ENCODE measurements around the gene PCDHB16. TPM values are rescaled to one million over a fixed set of nuclear protein-coding genes. Genes with fewer than 3 reads are reported as not detected.

Gene PCDHB16
- total and polyA plus RNA-seq, 2 of the 13 experiments (the other 11 are each of a cell fraction or from before 2014, with no cell fraction given), result 0.60 to 0.66 TPM

DNA sequence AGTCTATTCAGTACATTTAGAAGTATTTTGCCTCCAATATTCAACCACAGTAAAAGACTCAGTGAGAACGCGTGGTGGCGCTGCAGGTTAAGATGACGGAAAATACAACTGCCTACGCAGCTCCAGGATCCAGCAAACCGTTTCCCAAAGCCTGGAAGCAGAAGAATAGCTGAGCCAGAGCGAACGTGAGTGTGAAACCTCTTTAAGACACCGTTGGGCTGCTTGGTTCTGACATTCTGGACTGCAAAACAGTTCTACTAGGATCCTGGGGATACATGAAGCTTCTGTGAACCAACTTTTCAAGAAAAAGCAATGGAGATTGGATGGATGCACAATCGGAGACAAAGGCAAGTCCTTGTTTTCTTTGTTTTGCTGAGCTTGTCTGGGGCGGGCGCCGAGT, at the start of gene PCDHB16 (continued):
- TF ChIP-seq RNF219 (CRISPR knock-in tag; IDR thresholded peaks at IDR 0.05), result no peak
- TF ChIP-seq, protein P1, sequence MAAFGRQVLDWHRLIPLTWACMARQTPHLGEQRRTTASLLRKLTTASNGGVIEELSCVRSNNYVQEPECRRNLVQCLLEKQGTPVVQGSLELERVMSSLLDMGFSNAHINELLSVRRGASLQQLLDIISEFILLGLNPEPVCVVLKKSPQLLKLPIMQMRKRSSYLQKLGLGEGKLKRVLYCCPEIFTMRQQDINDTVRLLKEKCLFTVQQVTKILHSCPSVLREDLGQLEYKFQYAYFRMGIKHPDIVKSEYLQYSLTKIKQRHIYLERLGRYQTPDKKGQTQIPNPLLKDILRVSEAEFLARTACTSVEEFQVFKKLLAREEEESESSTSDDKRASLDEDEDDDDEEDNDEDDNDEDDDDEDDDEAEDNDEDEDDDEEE (CRISPR knock-in tag; IDR thresholded peaks at IDR 0.05), result no peak
- TF ChIP-seq RBM22 (optimal IDR thresholded peaks at IDR 0.05; ENCODE audit: low read length), result no peak
- no peak for TF ChIP-seq ZNF7 (CRISPR knock-in tag; IDR thresholded peaks at IDR 0.05)
- TF ChIP-seq, protein P2, sequence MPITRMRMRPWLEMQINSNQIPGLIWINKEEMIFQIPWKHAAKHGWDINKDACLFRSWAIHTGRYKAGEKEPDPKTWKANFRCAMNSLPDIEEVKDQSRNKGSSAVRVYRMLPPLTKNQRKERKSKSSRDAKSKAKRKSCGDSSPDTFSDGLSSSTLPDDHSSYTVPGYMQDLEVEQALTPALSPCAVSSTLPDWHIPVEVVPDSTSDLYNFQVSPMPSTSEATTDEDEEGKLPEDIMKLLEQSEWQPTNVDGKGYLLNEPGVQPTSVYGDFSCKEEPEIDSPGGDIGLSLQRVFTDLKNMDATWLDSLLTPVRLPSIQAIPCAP (CRISPR knock-in tag; IDR thresholded peaks at IDR 0.05; ENCODE audit: low read depth), result no peak
- TF ChIP-seq, protein P3, sequence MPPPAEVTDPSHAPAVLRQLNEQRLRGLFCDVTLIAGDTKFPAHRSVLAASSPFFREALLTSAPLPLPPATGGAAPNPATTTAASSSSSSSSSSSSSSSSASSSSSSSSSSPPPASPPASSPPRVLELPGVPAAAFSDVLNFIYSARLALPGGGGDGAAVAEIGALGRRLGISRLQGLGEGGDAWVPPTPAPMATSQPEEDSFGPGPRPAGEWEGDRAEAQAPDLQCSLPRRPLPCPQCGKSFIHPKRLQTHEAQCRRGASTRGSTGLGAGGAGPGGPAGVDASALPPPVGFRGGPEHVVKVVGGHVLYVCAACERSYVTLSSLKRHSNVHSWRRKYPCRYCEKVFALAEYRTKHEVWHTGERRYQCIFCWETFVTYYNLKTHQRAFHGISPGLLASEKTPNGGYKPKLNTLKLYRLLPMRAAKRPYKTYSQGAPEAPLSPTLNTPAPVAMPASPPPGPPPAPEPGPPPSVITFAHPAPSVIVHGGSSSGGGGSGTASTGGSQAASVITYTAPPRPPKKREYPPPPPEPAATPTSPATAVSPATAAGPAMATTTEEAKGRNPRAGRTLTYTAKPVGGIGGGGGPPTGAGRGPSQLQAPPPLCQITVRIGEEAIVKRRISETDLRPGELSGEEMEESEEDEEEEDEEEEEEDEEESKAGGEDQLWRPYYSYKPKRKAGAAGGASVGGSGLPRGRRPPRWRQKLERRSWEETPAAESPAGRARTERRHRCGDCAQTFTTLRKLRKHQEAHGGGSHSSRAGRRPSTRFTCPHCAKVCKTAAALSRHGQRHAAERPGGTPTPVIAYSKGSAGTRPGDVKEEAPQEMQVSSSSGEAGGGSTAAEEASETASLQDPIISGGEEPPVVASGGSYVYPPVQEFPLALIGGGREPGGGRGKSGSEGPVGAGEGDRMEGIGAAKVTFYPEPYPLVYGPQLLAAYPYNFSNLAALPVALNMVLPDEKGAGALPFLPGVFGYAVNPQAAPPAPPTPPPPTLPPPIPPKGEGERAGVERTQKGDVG (CRISPR knock-in tag; IDR thresholded peaks at IDR 0.05; ENCODE audit: borderline replicate concordance), result no peak
- TF ChIP-seq MXD3 (CRISPR knock-in tag; IDR thresholded peaks at IDR 0.05), result no peak
- no peak for TF ChIP-seq SIN3A (IDR thresholded peaks at IDR 0.05; ENCODE audit: borderline replicate concordance, low read depth, low read length)
- TF ChIP-seq, protein P4, sequence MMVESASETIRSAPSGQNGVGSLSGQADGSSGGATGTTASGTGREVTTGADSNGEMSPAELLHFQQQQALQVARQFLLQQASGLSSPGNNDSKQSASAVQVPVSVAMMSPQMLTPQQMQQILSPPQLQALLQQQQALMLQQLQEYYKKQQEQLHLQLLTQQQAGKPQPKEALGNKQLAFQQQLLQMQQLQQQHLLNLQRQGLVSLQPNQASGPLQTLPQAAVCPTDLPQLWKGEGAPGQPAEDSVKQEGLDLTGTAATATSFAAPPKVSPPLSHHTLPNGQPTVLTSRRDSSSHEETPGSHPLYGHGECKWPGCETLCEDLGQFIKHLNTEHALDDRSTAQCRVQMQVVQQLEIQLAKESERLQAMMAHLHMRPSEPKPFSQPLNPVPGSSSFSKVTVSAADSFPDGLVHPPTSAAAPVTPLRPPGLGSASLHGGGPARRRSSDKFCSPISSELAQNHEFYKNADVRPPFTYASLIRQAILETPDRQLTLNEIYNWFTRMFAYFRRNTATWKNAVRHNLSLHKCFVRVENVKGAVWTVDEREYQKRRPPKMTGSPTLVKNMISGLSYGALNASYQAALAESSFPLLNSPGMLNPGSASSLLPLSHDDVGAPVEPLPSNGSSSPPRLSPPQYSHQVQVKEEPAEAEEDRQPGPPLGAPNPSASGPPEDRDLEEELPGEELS (CRISPR knock-in tag; IDR thresholded peaks at IDR 0.05), result 0 out of 2 replicates have a peak, but pooled peaks have one; percentile 19
- 0 out of 2 replicates have a peak, but pooled peaks have one; percentile 24 for TF ChIP-seq XBP1 (CRISPR knock-in tag; IDR thresholded peaks at IDR 0.05)
- TF ChIP-seq, protein P5, sequence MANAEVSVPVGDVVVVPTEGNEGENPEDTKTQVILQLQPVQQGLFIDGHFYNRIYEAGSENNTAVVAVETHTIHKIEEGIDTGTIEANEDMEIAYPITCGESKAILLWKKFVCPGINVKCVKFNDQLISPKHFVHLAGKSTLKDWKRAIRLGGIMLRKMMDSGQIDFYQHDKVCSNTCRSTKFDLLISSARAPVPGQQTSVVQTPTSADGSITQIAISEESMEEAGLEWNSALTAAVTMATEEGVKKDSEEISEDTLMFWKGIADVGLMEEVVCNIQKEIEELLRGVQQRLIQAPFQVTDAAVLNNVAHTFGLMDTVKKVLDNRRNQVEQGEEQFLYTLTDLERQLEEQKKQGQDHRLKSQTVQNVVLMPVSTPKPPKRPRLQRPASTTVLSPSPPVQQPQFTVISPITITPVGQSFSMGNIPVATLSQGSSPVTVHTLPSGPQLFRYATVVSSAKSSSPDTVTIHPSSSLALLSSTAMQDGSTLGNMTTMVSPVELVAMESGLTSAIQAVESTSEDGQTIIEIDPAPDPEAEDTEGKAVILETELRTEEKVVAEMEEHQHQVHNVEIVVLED (CRISPR knock-in tag; IDR thresholded peaks at IDR 0.05; ENCODE audit: borderline replicate concordance), result no peak
- TF ChIP-seq, protein P6, sequence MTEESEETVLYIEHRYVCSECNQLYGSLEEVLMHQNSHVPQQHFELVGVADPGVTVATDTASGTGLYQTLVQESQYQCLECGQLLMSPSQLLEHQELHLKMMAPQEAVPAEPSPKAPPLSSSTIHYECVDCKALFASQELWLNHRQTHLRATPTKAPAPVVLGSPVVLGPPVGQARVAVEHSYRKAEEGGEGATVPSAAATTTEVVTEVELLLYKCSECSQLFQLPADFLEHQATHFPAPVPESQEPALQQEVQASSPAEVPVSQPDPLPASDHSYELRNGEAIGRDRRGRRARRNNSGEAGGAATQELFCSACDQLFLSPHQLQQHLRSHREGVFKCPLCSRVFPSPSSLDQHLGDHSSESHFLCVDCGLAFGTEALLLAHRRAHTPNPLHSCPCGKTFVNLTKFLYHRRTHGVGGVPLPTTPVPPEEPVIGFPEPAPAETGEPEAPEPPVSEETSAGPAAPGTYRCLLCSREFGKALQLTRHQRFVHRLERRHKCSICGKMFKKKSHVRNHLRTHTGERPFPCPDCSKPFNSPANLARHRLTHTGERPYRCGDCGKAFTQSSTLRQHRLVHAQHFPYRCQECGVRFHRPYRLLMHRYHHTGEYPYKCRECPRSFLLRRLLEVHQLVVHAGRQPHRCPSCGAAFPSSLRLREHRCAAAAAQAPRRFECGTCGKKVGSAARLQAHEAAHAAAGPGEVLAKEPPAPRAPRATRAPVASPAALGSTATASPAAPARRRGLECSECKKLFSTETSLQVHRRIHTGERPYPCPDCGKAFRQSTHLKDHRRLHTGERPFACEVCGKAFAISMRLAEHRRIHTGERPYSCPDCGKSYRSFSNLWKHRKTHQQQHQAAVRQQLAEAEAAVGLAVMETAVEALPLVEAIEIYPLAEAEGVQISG (CRISPR knock-in tag; IDR thresholded peaks at IDR 0.05), result peak; percentile 77
- TF ChIP-seq CBX1 (IDR thresholded peaks at IDR 0.05; ENCODE audit: low read depth), result no peak
- TF ChIP-seq TOPORS (CRISPR knock-in tag; IDR thresholded peaks at IDR 0.05), result no peak
- TF ChIP-seq PHF8 (CRISPR knock-in tag; IDR thresholded peaks at IDR 0.05), result no peak

Data from HepG2 (cell line).